Measurements from ENCODE around the gene PAX5. TPM values are rescaled to one million over a fixed set of nuclear protein-coding genes. Genes with fewer than 3 reads are reported as not detected.

PAX5 gene
- polyA plus RNA-seq, 1 donor from 2014 or later: not detected

DNA sequence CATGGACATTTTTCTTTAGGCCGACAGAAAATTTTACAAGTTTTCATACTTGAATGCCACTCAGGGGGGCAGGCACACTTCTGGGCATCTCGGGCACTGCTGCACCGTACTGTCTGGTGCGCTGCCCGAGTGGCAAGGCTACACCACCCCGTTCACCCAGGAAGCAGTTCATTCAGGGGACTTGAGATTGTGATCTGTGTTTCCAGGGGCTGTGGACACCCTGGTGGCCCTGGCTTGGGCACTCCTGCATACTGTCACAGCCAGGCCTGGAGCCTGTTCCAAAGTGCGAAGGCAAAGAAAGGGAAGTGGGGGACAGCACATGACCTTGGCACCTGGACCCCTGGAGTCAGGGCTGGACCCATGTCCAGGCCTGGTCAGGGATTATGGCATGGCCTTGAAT is 197.6 kb downstream of the PAX5 start:
- H3K9ac ChIP-seq (ENCODE audit: low read length): no peak overlapping the region
- TF ChIP-seq RAD21 (conservative IDR thresholded peaks at IDR 0.05) (no peak), EP300 (conservative IDR thresholded peaks at IDR 0.05; ENCODE audit: poor library complexity, severe bottlenecking) (no peak), MXI1 (conservative IDR thresholded peaks at IDR 0.05; ENCODE audit: poor library complexity, severe bottlenecking) (no peak), SMC3 (conservative IDR thresholded peaks at IDR 0.05; ENCODE audit: poor library complexity) (no peak), TAF1 (IDR thresholded peaks at IDR 0.05; ENCODE audit: low read depth) (no peak), EZH2 (IDR thresholded peaks at IDR 0.05; ENCODE audit: borderline replicate concordance, insufficient read depth, low read length, poor library complexity, severe bottlenecking) (no peak), CTCF (IDR thresholded peaks at IDR 0.05; ENCODE audit: poor library complexity, severe bottlenecking) (no peak), POLR2AphosphoS5 (IDR thresholded peaks at IDR 0.05) (no peak)
- TF ChIP-seq, protein P1, sequence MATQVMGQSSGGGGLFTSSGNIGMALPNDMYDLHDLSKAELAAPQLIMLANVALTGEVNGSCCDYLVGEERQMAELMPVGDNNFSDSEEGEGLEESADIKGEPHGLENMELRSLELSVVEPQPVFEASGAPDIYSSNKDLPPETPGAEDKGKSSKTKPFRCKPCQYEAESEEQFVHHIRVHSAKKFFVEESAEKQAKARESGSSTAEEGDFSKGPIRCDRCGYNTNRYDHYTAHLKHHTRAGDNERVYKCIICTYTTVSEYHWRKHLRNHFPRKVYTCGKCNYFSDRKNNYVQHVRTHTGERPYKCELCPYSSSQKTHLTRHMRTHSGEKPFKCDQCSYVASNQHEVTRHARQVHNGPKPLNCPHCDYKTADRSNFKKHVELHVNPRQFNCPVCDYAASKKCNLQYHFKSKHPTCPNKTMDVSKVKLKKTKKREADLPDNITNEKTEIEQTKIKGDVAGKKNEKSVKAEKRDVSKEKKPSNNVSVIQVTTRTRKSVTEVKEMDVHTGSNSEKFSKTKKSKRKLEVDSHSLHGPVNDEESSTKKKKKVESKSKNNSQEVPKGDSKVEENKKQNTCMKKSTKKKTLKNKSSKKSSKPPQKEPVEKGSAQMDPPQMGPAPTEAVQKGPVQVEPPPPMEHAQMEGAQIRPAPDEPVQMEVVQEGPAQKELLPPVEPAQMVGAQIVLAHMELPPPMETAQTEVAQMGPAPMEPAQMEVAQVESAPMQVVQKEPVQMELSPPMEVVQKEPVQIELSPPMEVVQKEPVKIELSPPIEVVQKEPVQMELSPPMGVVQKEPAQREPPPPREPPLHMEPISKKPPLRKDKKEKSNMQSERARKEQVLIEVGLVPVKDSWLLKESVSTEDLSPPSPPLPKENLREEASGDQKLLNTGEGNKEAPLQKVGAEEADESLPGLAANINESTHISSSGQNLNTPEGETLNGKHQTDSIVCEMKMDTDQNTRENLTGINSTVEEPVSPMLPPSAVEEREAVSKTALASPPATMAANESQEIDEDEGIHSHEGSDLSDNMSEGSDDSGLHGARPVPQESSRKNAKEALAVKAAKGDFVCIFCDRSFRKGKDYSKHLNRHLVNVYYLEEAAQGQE (IDR thresholded peaks at IDR 0.05; ENCODE audit: borderline replicate concordance): no peak
- H3K36me3 ChIP-seq (ENCODE audit: insufficient read depth, low read length): no peaks in the 10 kb centered on the region
- no peaks in the 10 kb centered on the region for H3K79me2 ChIP-seq (replicated peaks; ENCODE audit: insufficient read depth, low read length)
- no peak overlapping the region for H2AFZ ChIP-seq (ENCODE audit: low read depth, low read length)
- no peak overlapping the region for H3K27ac ChIP-seq (ENCODE audit: low read length)
- no peaks in the 10 kb centered on the region for H3F3A ChIP-seq (ENCODE audit: insufficient read depth, low read length, poor library complexity, severe bottlenecking)
- no peaks in the 10 kb centered on the region for H3K27me3 ChIP-seq (ENCODE audit: insufficient read depth, low read depth, low read length)
- H3K4me2 ChIP-seq (ENCODE audit: low read length): no peak overlapping the region
- H3K4me3 ChIP-seq (ENCODE audit: low read length): no peak overlapping the region
- no peaks in the 10 kb centered on the region for H3K9me3 ChIP-seq (ENCODE audit: low read length)
- H4K20me1 ChIP-seq (ENCODE audit: insufficient read depth): no peaks in the 10 kb centered on the region
- no peaks in the 10 kb centered on the region for H3K9me2 ChIP-seq (ENCODE audit: insufficient read depth, low read length)

DNA sequence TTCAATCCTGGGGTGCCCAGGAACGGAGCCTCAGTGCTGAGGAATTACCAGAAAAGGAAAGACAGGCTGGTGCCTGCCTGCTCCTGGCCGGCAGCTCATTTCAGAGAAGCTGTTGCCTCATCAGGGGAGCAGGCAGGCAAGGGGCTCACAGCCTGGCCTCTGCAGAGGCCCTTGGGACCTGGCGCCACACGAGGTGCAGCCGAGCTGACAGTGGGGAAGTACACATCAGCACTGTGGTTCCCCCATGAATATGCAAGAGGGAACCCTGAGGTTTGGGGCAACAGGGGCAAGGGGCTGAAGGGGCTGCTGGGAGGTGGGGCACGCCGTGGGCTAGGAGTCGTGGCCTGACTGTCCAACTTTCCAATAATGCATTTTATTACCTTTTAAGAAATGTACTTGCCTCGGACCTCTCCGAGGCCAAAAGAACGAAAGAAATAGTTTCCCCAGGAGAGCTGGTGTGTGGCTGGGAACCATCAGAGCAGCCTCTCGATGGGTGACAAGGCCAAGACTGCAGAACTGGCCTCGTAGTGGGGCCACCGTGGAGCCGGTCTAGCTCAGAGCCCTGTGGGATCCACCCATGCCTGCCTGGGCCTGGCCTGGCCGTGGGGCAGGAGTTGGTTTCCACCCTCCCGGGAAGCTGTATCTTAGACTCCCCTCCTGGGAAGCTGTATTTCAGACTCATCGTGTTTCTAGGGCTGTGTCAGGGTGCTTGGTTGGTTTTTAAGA is 198.6 kb downstream of the PAX5 start:
- no peak overlapping the region for H3K4me3 ChIP-seq (ENCODE audit: low read length)
- H4K20me1 ChIP-seq (ENCODE audit: insufficient read depth): no peaks in the 10 kb centered on the region
- H3K27me3 ChIP-seq (ENCODE audit: insufficient read depth, low read depth, low read length): no peaks in the 10 kb centered on the region
- no peak overlapping the region for H2AFZ ChIP-seq (ENCODE audit: low read depth, low read length)
- H3F3A ChIP-seq (ENCODE audit: insufficient read depth, low read length, poor library complexity, severe bottlenecking): no peaks in the 10 kb centered on the region
- H3K79me2 ChIP-seq (replicated peaks; ENCODE audit: insufficient read depth, low read length): no peaks in the 10 kb centered on the region
- TF ChIP-seq POLR2AphosphoS5 (IDR thresholded peaks at IDR 0.05): no peak
- no peak for TF ChIP-seq TAF1 (IDR thresholded peaks at IDR 0.05; ENCODE audit: low read depth)
- TF ChIP-seq EP300 (conservative IDR thresholded peaks at IDR 0.05; ENCODE audit: poor library complexity, severe bottlenecking): no peak
- TF ChIP-seq MXI1 (conservative IDR thresholded peaks at IDR 0.05; ENCODE audit: poor library complexity, severe bottlenecking): no peak
- TF ChIP-seq, protein P1 (IDR thresholded peaks at IDR 0.05; ENCODE audit: borderline replicate concordance): no peak
- TF ChIP-seq CTCF (IDR thresholded peaks at IDR 0.05; ENCODE audit: poor library complexity, severe bottlenecking): no peak
- TF ChIP-seq EZH2 (IDR thresholded peaks at IDR 0.05; ENCODE audit: borderline replicate concordance, insufficient read depth, low read length, poor library complexity, severe bottlenecking): no peak
- TF ChIP-seq SMC3 (conservative IDR thresholded peaks at IDR 0.05; ENCODE audit: poor library complexity): no peak
- TF ChIP-seq RAD21 (conservative IDR thresholded peaks at IDR 0.05): no peak
- no peak overlapping the region for H3K4me2 ChIP-seq (ENCODE audit: low read length)
- H3K9ac ChIP-seq (ENCODE audit: low read length): no peak overlapping the region
- H3K9me2 ChIP-seq (ENCODE audit: insufficient read depth, low read length): no peaks in the 10 kb centered on the region
- H3K27ac ChIP-seq (ENCODE audit: low read length): no peak overlapping the region
- no peaks in the 10 kb centered on the region for H3K36me3 ChIP-seq (ENCODE audit: insufficient read depth, low read length)
- H3K9me3 ChIP-seq (ENCODE audit: low read length): no peaks in the 10 kb centered on the region
